ENCODE measurements around the gene RBP3.
"Not testable (repeated sequence)": the region's sequence is repeated elsewhere in the genome, so short reads cannot be mapped to it uniquely, and the experiment has no call there.

RBP3 gene

DNA sequence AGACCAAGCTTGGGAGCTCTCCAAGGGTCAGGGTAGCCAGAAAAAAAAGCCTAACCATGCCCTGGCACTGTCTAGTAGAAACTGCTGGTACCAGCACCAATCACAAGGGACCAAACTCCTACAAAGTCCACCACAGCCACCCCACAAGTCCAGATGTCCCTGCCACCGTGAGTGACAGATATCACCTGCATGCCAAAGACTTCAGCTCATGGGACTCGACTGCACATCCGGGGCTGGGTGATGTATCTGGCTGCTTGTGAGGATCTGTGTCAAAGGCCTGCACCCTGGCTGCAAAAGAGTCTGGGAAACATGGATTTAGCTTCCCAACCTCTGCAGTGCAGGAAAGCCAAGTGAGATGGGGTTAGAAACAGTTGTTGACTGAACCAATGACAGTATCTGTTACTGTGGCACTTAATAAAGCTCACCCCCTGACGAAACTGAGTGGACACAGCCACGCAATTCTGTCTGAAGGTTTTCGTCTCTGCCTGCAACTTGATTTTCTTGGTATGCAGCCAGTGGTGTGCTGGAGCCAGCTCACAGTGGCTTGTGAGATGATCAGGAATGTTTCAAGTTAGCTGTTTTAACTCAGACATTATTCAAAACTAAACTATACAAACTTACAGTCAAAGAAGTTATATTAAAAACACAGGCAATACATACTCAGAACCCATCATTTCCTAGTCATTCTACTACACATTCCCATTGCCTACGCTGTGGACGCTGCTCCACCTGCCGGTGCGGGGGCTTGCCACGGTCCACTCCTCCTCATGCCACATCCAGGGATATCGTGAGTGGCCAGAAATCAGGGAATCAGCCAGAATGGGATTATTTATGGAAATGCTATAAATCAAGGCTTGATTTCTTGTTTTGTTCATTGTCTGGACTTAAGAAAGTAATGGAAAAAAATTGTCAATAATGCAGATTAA is 26.7 kb downstream of the RBP3 start:
- no peak for DNase-seq (ENCODE audit: low read depth)

DNA sequence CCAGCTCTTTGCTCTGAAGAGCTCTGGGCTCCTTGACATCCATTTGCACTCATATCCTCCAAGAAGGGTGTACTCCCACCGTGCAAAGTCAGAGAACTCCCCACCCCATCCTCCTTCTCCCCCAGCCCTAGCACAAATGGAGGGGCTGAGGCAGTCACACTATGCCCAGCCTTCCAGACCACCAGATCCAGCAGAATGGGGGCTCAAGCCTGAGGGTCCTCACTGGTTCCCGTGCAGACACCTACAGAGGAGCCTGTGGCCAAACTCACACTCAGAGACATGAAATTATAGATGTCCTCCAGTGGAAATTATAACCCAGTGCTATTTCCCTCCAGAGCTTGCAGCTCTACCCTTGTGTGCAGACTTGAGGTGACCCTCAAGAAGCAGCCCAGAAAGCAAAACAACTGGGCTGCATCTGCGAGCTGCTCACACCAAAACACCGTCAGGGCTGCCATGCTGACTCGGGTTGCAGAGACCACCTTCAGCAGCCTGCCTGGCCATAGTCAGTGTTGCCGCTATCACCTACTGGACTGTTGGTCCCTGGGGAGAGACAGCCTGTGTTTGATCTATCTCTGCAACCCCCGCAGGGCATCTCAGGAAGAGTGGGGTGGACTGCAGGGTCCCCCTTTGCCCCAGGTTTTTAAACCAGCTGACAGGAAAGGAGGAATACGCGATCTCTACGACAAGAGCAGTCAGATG is 28.5 kb downstream of the RBP3 start:
- no peak for DNase-seq (ENCODE audit: low read depth)

DNA sequence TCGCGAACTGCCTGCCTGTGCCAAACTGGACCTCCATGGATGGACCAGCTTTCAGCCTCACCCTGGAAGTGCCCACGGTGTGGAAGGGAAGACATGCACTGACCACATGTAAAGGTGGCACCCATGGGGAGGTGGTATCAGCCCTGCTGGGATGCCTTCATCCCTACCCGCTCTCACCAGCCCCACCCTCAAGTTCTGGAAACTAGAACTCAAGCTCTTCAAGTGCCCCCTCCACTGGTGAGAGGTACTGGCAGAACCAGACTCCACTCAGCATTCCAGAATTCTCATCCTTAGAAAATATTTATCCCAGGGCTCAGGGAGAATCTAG is 30.0 kb downstream of the RBP3 start:
- DNase-seq (ENCODE audit: low read depth) = no peak

- DNase-seq (ENCODE audit: low read depth) = no peak
Measured at GRCh38 chr10:47378606-47379444, 30.7 kb downstream of the RBP3 start.

DNA sequence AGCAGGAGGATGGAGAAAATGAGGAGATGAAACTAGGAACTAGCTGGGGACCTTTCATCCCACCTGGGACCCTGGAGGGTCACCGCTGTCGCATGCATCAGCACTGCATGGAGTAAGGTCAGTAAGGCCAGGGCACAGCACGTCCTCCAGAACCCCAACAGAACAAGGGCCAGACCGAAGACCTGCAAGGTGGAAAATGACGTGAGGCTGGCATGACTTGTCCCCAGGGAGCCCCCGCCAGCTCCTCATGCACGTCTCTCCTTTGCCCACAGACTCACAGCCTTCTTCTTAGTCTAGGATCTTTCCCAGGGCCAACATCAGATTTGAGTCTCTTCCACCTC is 31.3 kb downstream of the RBP3 start:
- DNase-seq (ENCODE audit: low read depth) = no peak

GRCh38 chr10:47379901-47380300 is 31.7 kb downstream of the RBP3 start:
- DNase-seq (ENCODE audit: low read depth) = no peak

DNA sequence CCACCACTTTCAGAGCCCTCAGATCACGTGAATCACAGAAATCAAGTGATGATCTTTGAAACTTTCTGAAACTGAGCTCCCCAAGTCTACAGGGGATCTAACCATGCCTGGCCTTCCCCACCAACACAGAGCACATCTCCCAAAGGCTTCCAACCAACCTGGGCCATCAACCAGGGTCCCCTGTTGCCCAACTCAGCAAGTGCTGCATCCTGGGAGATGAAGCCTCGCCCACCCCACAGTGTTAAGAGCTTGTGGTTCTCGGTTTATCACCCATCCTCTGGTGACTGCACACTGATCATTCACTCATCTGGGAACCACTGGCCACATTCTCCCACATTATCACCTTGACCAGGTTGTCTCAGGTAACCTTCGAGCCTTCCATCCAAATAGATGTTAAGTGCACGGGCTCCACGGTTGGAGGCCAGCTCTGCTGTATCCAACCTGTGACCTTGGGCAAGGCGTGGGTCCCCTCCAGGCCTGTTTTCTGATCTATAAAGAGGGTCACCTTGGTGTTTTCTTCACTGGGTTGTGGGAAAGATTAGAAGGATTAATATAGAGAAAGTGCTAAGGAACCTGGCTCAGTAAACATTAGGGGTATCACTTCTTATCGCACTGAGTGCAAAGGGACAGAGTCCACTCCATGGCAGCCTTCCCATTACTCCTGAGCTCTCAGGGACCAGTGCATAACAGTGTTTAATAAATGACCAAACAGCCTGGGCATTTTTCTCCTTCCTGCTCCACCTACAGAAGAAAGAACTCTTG is 32.4 kb downstream of the RBP3 start:
- DNase-seq (ENCODE audit: low read depth) = no peak

DNA sequence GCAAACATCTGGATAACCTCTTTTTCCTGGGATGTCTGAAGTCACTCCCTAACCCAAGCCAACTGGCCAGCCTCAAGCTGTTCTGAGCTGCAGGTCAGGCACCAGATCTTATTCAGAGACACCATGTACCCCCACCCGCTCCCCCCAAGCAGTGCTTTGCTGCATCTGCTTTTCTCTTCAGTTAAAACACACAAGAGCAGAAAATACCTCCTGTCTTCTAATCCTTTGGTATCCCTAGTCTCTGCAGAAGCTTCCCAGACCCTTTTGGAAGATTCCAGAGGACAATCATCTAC is 32.9 kb downstream of the RBP3 start:
- no peak for DNase-seq (ENCODE audit: low read depth)

DNA sequence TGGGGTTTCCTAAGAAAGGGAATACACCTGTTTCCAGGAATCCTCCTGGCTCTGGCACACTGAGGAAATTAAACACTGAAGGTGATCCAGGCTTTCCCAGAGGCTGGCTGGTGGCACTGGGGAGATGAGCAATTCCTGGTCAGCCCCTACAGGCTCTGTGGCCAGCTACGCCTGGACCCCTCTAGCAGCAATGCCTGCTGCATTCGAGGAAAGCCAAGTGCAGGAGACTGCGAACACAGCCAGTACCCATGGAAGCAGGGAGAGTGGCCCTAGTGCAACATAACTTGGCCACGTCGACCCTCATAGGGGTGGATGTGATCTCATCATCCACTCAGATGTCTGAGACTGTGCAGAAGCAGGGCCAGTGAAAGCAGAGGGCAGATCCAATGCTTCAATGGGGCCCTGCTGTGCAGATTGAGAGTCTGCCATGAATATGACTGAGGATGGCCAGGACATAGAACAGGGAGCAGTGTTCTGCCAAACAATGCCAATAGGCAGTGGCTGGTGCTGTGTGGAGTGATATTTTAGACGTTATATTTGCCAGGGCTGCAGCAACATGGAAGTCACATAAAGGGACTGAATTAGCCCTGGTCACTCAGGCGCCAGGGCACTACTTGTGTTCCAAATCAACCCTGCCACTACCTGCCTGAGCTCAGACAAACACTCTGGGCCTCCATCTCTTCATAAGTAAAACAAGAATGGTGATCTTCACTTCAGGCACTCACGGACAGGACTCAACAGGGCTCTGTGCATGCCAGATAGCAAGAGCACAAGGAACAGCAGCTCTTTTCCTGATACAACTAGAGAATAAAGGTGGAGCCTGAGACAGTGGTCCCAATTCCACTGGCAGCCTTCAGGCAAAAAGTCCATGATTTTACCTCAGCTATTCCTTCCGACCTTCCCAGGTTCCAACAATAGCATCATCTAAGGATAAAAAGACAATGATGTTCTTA is 33.5 kb downstream of the RBP3 start:
- no peak for DNase-seq (ENCODE audit: low read depth)

DNA sequence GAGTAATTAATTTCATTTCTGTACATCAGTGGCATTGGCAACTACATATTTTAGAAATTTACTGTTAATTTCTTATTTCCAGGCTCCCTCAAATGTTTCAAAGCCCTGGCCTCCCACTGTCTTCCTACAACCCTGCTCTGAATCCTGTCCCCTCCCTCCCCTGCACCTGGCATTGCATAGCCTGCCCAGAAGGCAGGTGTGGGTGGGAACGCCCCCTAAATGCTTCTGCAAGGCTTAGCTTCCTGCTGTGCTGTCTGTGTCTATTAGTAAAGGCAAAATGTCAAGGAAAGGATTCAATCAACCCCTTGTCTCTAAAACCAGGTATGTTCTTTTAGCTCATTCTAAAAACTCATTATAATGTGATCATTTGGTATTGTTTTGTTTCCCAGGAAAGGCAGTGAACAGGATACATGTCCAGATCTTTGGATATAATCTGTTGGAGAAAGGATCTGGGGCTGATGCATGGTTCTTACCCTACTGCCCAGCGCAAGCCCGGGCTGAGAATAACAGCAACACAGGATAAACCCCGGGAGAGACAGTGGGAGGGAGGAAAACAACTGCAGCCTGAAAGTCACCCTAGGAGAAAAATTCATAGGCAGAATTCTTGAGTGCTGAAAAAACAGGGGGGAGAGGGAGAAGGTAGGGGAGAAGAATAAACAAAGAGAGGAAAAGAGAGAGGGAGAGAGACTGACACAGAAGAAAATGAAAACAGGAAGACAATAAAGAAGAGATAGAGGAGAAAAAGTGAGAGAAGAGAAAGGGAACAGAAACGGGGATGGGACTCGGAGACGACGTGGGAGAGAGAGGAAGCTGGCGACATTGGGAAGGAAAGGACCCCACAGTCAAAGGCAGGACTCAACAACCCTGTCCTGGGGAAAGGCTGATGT is 35.3 kb downstream of the RBP3 start:
- no peak for DNase-seq (ENCODE audit: low read depth)

- peak; percentile 58 for DNase-seq (ENCODE audit: low read depth)
Measured at GRCh38 chr10:47384148-47384921, 36.2 kb downstream of the RBP3 start, which contains the start of gene ZNF488. ZNF488 (minus strand) TSS chr10:47384293; CDS start chr10:47368829, 15,464 bp downstream.

GRCh38 chr10:47386104-47386503 is 37.9 kb downstream of the RBP3 start:
- DNase-seq (ENCODE audit: low read depth) = not testable (repeated sequence)

DNA sequence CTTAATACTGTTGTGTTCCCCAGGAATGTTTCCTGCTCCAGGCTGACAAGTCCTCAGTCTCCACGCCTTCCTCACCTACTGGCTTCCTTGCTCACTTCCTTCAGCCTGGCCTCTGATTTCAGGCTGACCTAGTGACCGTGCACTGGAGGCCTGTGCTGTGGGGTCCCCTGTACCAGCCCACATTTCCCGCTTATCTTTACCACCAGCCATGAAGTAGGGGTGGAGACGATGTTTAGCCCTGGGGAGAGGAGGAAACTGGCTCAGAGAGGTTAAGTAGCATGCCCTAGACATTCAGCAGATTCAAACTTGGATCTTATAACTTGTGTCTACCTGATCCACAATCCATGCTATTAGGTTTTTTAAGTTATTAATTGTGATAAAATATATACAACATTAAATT is 40.7 kb downstream of the RBP3 start:
- DNase-seq (ENCODE audit: low read depth) = no peak

GRCh38 chr10:47389619-47390018 is 41.5 kb downstream of the RBP3 start:
- DNase-seq (ENCODE audit: low read depth) = no peak

GRCh38 chr10:47396311-47396717 is 48.2 kb downstream of the RBP3 start:
- no peak for DNase-seq (ENCODE audit: low read depth)

- DNase-seq (ENCODE audit: low read depth) = no peak
Measured at GRCh38 chr10:47397256-47397655, 49.1 kb downstream of the RBP3 start.

GRCh38 chr10:47400251-47400650 is 52.1 kb downstream of the RBP3 start:
- no peak for DNase-seq (ENCODE audit: low read depth)

- no peak for DNase-seq (ENCODE audit: low read depth)
Measured at GRCh38 chr10:47400786-47401185, 52.6 kb downstream of the RBP3 start.

DNA sequence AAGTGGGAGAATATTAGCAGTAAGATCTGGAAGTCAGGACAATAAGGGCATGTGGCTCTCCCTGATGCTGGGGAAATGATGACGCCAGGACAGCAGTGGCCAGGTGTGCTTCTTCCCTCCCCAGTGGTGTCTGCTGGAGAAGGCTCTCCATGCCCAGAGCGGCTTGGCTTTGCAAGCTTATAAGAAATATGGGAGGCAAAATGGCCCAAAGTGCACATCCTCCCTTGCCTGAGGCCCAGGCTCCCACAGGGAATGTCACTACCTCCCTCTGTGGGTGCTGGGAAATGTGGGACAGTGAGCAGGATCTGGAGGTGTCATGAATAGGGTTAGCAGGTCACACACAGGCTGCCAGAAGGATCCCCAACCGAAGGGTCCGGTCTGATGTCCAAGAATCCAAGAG is 53.0 kb downstream of the RBP3 start:
- DNase-seq (ENCODE audit: low read depth) = no peak

All from activated T-cell treated with anti-CD3 and anti-CD28 coated beads for 1 hour (primary cell).